NOMO-1 (cell line): ENCODE measurements around the gene TPSAB1.

Source experiments
- DNase-seq, 2 experiments: peaks; one replicate each; lab custom pipeline; 2025; ENCODE audit not compliant: unreplicated experiment in 2 of 2; lab: John Stamatoyannopoulos, UW

TPSAB1 gene

DNA sequence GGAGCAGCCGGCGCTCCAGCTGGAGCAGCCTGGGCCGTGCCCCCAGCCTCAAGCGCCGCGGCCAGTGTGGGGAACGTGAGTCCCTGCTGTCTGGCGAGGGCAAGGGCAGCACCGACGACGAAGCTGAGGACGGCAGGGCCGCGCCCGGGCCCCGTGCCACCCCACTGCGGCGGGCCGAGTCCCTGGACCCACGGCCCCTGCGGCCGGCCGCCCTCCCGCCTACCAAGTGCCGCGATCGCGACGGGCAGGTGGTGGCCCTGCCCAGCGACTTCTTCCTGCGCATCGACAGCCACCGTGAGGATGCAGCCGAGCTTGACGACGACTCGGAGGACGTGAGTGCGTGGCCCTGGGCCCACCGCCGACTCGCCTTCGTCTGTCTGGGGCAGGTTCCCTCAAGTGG, 31.4 kb upstream of the TPSAB1 start:
- DNase-seq: no peak

GRCh38 chr16:1210461-1210860, 30.0 kb upstream of the TPSAB1 start:
- DNase-seq: no peak

- no peak for DNase-seq
These were observed 28.8 kb upstream of the TPSAB1 start for GRCh38 chr16:1211451-1212268.

- DNase-seq: no peak
These were observed 27.8 kb upstream of the TPSAB1 start for GRCh38 chr16:1212616-1213194.

- no peak for DNase-seq
These were observed 27.3 kb upstream of the TPSAB1 start for GRCh38 chr16:1213231-1213630.

- DNase-seq: no peak
These were observed 26.6 kb upstream of the TPSAB1 start for GRCh38 chr16:1213796-1214372.

GRCh38 chr16:1214719-1215118, 25.8 kb upstream of the TPSAB1 start:
- DNase-seq: no peak

DNA sequence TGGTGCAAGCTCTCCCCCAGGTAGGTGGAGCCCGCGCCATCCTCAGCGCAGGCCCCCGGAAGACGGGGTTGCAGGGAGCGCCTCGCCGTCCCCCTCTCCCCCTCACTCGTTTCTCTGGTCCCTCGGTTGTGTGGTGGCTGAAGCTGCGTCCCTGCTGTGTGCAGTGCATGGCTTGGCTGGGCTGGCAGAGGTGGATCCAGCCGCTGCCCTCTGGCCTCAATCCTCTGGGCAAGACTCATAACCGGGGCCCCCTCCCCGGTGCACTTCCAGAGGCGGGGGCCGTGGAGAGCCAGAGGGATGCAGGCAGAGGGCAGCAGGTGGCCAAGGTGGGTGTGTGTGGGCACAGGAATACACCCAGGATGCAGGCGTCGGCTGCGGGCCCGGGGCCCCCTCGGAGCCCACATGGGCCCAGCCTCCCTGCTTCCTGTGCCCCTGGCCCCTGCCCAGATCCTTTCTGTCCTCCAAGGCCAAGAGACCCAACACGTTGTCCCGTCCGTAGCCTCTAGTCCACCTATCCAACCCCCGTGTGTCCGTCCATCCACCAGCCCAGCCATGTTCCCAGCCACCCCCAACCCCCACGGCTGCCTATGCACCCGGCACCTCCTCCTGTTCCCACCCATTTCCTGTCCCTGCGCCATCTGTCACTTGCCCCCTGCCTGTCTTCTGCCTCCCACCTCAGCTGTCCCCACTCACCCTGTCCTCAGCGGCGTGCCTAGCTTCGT, 24.8 kb upstream of the TPSAB1 start:
- no peak for DNase-seq

DNA sequence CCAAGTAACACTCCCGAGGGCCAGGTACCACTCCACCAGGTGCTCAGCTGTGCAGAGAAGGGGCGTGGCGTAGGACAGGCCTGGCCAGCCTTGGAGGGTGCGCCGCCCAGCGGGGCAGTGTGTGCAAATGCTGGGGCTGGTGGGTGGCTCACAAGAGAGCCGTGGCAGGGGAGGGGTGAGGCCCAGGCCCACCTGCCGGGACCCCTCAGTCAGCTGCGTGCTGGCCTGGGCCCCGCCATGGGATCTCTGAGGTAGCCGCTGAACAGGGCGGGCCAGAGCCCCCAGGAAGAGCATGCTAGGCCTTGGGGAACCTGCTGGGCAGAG, 24.2 kb upstream of the TPSAB1 start:
- DNase-seq: no peak

- no peak for DNase-seq
These were observed 23.7 kb upstream of the TPSAB1 start for GRCh38 chr16:1216681-1217400.

- DNase-seq: no peak
These were observed 23.0 kb upstream of the TPSAB1 start for GRCh38 chr16:1217526-1217925.

DNA sequence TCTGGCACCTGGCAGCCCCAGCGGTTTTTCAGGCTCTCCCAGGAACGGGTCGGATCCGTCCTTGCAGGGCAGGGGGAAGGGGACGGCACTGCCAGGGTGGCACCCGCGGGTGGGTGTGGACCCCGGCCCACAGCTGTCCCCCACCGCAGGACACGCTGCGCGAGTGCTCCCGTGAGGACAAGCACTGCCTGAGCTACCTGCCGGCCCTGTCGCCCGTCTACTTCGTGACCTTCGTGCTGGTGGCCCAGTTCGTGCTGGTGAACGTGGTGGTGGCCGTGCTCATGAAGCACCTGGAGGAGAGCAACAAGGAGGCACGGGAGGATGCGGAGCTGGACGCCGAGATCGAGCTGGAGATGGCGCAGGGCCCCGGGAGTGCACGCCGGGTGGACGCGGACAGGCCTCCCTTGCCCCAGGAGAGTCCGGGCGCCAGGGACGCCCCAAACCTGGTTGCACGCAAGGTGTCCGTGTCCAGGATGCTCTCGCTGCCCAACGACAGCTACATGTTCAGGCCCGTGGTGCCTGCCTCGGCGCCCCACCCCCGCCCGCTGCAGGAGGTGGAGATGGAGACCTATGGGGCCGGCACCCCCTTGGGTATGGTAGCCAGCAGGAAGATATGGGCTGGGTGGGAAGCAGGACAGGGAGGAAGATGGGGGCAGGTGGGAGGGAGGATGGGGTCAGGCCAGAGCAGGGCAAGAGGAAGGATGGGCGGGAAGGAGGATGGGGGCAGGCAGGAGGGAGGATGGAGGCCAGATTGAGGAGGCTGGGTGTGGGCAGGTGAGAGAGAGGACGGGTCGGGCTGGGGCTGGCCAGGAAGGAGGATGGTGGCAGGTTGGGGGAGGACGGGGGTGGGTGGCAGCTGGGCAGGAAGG, 22.2 kb upstream of the TPSAB1 start:
- no peak for DNase-seq

DNA sequence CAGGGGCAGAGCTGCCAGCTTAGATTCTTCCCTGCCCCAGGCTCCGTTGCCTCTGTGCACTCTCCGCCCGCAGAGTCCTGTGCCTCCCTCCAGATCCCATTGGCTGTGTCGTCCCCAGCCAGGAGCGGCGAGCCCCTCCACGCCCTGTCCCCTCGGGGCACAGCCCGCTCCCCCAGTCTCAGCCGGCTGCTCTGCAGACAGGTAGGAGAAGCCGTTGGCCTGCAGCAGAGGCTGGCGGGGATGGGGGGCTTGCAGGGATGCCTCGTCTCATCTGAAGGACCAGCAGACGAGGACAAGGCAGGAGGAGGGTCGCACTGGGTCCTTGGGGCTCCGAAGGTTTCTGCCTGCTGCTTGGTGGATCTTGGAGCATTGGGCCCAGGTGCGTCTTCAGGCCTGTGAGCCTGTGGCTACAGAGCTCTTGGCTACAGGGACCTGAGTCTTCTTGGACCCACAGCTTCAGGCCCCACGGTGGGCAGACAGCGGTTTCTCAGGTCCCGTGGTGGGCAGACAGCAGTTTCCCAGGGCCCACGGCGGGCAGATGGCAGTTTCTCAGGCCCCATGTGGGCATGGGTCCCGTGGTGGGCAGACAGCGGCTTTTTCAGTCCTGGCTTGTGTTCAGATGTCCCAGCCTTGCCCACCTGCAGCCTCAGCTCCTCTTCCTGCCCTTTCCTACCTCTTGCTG, 21.4 kb upstream of the TPSAB1 start:
- no peak for DNase-seq

- no peak for DNase-seq
These were observed 20.3 kb upstream of the TPSAB1 start for GRCh38 chr16:1220098-1220728.

DNA sequence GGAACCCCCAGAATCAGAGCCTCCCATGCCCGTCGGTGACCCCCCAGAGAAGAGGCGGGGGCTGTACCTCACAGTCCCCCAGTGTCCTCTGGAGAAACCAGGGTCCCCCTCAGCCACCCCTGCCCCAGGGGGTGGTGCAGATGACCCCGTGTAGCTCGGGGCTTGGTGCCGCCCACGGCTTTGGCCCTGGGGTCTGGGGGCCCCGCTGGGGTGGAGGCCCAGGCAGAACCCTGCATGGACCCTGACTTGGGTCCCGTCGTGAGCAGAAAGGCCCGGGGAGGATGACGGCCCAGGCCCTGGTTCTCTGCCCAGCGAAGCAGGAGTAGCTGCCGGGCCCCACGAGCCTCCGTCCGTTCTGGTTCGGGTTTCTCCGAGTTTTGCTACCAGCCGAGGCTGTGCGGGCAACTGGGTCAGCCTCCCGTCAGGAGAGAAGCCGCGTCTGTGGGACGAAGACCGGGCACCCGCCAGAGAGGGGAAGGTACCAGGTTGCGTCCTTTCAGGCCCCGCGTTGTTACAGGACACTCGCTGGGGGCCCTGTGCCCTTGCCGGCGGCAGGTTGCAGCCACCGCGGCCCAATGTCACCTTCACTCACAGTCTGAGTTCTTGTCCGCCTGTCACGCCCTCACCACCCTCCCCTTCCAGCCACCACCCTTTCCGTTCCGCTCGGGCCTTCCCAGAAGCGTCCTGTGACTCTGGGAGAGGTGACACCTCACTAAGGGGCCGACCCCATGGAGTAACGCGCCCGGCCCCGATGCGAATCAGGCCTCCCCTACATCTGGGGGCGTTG, 19.5 kb upstream of the TPSAB1 start:
- DNase-seq: no peak

DNA sequence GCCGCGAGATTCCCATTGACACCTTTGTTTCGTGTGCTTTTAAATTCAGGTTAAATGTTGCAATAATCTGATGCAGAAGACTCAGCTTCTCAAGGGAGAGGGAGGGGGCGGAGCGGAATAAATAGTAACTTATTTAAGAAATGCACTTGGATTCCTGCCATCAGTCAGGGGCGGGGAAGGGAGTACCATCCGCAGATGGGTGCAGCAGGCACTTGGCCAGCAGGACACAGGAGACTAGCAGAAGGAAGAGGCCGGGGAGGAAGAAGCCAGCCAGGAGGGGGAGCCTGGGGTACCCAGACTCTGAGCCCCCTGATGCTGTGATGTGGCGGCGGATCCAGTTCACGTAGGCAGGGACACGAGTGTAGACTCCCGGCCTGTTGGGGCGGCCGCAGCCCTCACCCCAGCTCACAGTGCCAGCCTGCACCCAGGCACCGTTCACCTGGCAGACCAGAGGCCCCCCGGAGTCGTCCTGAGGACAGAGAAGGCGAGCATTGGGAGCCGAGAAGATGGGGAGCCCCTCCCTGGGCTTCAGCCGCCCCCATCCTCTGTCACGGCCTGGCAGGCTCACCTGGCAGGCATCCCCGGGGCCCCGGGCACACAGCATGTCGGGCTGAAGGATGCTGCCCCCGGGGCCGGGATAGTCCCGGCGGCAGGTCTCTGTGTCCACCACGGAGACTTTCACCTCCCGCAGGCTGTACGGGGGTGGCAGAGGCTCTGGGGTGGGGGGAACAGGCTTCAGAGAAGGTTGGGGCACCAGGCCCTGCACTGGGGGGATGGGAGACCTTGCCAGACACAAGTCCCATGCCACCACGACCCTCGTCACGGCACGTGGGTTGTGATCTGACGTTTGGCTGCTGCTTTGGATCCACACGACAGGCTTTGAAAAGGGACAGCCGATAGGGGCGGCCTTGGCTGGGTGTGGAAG, 18.6 kb upstream of the TPSAB1 start:
- DNase-seq: no peak
